Ovary (tissue), 9 donors: Measurements from ENCODE around the gene PRLR. TPM values are rescaled to one million over a fixed set of nuclear protein-coding genes. Genes with fewer than 3 reads are reported as not detected.

Experiments used
- DNase-seq, 5 donors: peaks; one replicate each; pipeline ENCODE4 v3.0.0-alpha.2; 2019 to 2020
- H3K27ac ChIP-seq, 2 donors: fragments of 200-600 bp; one replicate each; pipeline versions ENCODE4 v1.5.1 to v1.8.0; 2019 to 2022
- H3K27me3 ChIP-seq: fragments of 200-600 bp; one replicate; pipeline ENCODE4 v1.8.0; 2022
- H3K36me3 ChIP-seq: fragments of 200-600 bp; sonication (generic); one replicate; pipeline ENCODE4 v1.5.1; 2019
- H3K4me1 ChIP-seq: one replicate; pipeline ENCODE4 v1.8.1; 2013; ENCODE audit warnings: mild to moderate bottlenecking, moderate library complexity; ENCODE audit not compliant: insufficient read depth
- H3K4me3 ChIP-seq: fragments of 200-600 bp; sonication (generic); one replicate; pipeline ENCODE4 v1.5.1; 2017
- H3K9me3 ChIP-seq, 2 donors: fragments of 200-600 bp in 1 of 2; sonication (generic) in 1 of 2; one replicate each; pipeline versions ENCODE4 v1.5.1 to v1.8.1; 2013 to 2019; ENCODE audit warnings: mild to moderate bottlenecking in 1 of 2, moderate library complexity in 1 of 2
- CTCF ChIP-seq, 3 donors: fragments of 450-650 bp in 2 of 3; fragments of 200-600 bp in 1 of 3; IDR thresholded peaks; one replicate each; pipeline versions ENCODE4 v1.5.1 to v1.8.0; 2016 to 2022; ENCODE audit warnings: antibody characterized with exemption in 3 of 3, mild to moderate bottlenecking in 1 of 3
- EP300 ChIP-seq: sonication (generic); formaldehyde crosslinking; IDR thresholded peaks from one replicate; pipeline ENCODE4 v1.6.1; 2017; ENCODE audit warnings: antibody characterized with exemption
- POLR2A ChIP-seq: fragments of 450-650 bp; IDR thresholded peaks from one replicate; pipeline ENCODE4 v1.6.1; 2017; ENCODE audit warnings: antibody characterized with exemption, mild to moderate bottlenecking, moderate library complexity
- WGBS, 3 donors: extraction: QIAGEN DNeasy Blood & Tissue Kit in 1 of 3; methylation state at CpG; one replicate each; pipeline versions ENCODE4 v1.1.5 to v1.1.7; 2013 to 2017; 5-methylcytosine and 5-hydroxymethylcytosine counted together
- intact Hi-C, 4 donors: fragments of 100-400 bp; cut with DNase I; formaldehyde crosslinking; loops; one replicate each; pipeline versions ENCODE4 v1.11.0 to v1.15.1; 2022 to 2023
- polyA plus RNA-seq, 2 donors: library from polyadenylated mRNA; stranded (reverse); fragments of 200-250 nt in 1 of 2; fragments of 350-450 nt in 1 of 2; fragmentation: Illumina TruSeq in 1 of 2; extraction: RNeasy Lipid Tissue Mini Kit (QIAGEN cat#74804) in 1 of 2; gene quantifications; one replicate each; pipeline ENCODE4 v1.2.3, GENCODE V29; 2013 to 2014
- total RNA-seq, 7 donors: library from RNA; depleted of rRNA in 2 of 7; stranded (reverse); fragments of >200 nt in 2 of 7; fragmentation: NEBNext Ultra II Directional in 3 of 7; extraction: Animal tissue kit (Norgen Biotek cat#: 25700) in 3 of 7; gene quantifications; one replicate each; pipeline versions ENCODE4 v1.1.0 to v1.2.4, GENCODE V29; 2016 to 2023
- donor health status: DM: no; HTN: no; CAD: no; lungs with moderate emphysema.
- donor health status: DM: no; HTN: no; CAD: no.
- donor health status: Bipolar disorder and iron deficiency.
- donor health status: DM: yes; HTN: yes; CAD: no.
- donor health status: DM: no; HTN: no; CAD: no.
- donor health status: DM: yes; HTN: yes; CAD: no.

The PRLR gene
- total and polyA plus RNA-seq, 9 donors = 1.8 to 24.5 (median 8.1) TPM

GRCh38 chr5:35089334-35090314 is 140.7 kb downstream of the PRLR start:
- peaks cover 6% of the 10 kb centered on the region for H3K4me1 ChIP-seq
- no peak overlapping the region for H3K27ac ChIP-seq
- peak; percentile 23 to 65 (median 49) for DNase-seq
- 68 to 71% (median 70%) methylated on average over 7 of the region's 7 CpGs for WGBS, 3 donors
- no peak for TF ChIP-seq EP300
- peak; percentile 14 to 40 (median 24) for TF ChIP-seq CTCF (IDR thresholded peaks at IDR 0.05)
- TF ChIP-seq POLR2A = no peak
- no peak overlapping the region for H3K4me3 ChIP-seq
- intact Hi-C loops = loop anchor here in 1 of 4 donors (10.0 kb wide), 1 partner anchor 105 kb away; no protein-coding TSS in a partner anchor
- no peaks in the 10 kb centered on the region for H3K9me3 ChIP-seq
- no peaks in the 10 kb centered on the region for H3K27me3 ChIP-seq
- no peaks in the 10 kb centered on the region for H3K36me3 ChIP-seq

- intact Hi-C loops = loop anchor here in 1 of 4 donors (10.0 kb wide), 1 partner anchor 107 kb away; no protein-coding TSS in a partner anchor
These were observed 142.3 kb downstream of the PRLR start for GRCh38 chr5:35087991-35088390.

GRCh38 chr5:35083150-35083549 is 147.1 kb downstream of the PRLR start:
- intact Hi-C loops = loop anchor here in 1 of 4 donors (10.0 kb wide), 1 partner anchor 112 kb away; no protein-coding TSS in a partner anchor
- DNase-seq = no peak
- H3K27me3 ChIP-seq = no peaks in the 10 kb centered on the region

More at GRCh38 chr5:35087991-35088390, 142.3 kb downstream of the PRLR start:
- Histone ChIP-seq H3K4me3 (no peak overlapping the region), H3K36me3 (no peaks in the 10 kb centered on the region), H3K9me3 (no peaks in the 10 kb centered on the region), H3K4me1 (peaks cover 6% of the 10 kb centered on the region), H3K27ac (no peak overlapping the region), H3K27me3 (no peaks in the 10 kb centered on the region)
- peak in 3 of 5 donors; percentile 12 to 59 (median 22) for DNase-seq
- TF ChIP-seq POLR2A = no peak
- no peak for TF ChIP-seq EP300
- no peak for TF ChIP-seq CTCF (IDR thresholded peaks at IDR 0.05)
- WGBS, 3 donors = 13 to 16% (median 14%) methylated on average over 3 of the region's 3 CpGs

More at GRCh38 chr5:35083150-35083549, 147.1 kb downstream of the PRLR start:
- Histone ChIP-seq H3K36me3 (no peaks in the 10 kb centered on the region), H3K4me1 (peaks cover 4% of the 10 kb centered on the region), H3K27ac (no peak overlapping the region), H3K4me3 (no peak overlapping the region), H3K9me3 (no peaks in the 10 kb centered on the region)
- TF ChIP-seq CTCF (IDR thresholded peaks at IDR 0.05) = no peak
- no peak for TF ChIP-seq POLR2A
- TF ChIP-seq EP300 = no peak
- WGBS, 3 donors = 74 to 84% (median 81%) methylated on average over 3 of the region's 3 CpGs
